Body of pancreas (tissue), 4 donors: ENCODE data around the gene PDE1A. TPM values are rescaled to one million over a fixed set of nuclear protein-coding genes. Genes with fewer than 3 reads are reported as not detected.
"Not testable (repeated sequence)": the region's sequence is repeated elsewhere in the genome, so short reads cannot be mapped to it uniquely, and the experiment has no call there.

Experiments used
- ATAC-seq: fragments of 150-250 bp; one replicate; pipeline ENCODE4 v1.9.1; 2016
- DNase-seq, 4 donors: peaks; one replicate each; pipeline ENCODE4 v3.0.0-alpha.2; 2019
- H3K27ac ChIP-seq, 4 donors: fragments of 200-600 bp; sonication (generic); 1 replicate in 3 of 4; 2 replicates in 1 of 4; pipeline versions ENCODE4 v1.5.1 to v1.6.1; 2016 to 2019; ENCODE audit warnings: mild to moderate bottlenecking in 1 of 4, mixed read lengths in 1 of 4, moderate library complexity in 1 of 4
- H3K27me3 ChIP-seq, 2 donors: fragments of 200-600 bp; sonication (generic); one replicate each; pipeline ENCODE4 v1.6.0; 2016; ENCODE audit warnings: mild to moderate bottlenecking in 1 of 2
- H3K36me3 ChIP-seq, 2 donors: fragments of 200-600 bp; sonication (generic); replicated peaks in 1 of 2; 2 replicates each; pipeline ENCODE4 v1.5.1; 2016; ENCODE audit warnings: low read depth in 2 of 2; ENCODE audit not compliant: insufficient read depth in 1 of 2
- H3K4me1 ChIP-seq: fragments of 200-600 bp; sonication (generic); one replicate; pipeline ENCODE4 v1.6.0; 2016
- H3K4me3 ChIP-seq, 2 donors: fragments of 200-600 bp; sonication (generic); 1 replicate in 1 of 2; 2 replicates in 1 of 2; pipeline ENCODE4 v1.5.1; 2016 to 2019
- H3K9me3 ChIP-seq, 3 donors: fragments of 200-600 bp; sonication (generic); 1 replicate in 2 of 3; 2 replicates in 1 of 3; pipeline ENCODE4 v1.5.1; 2016
- POLR2A ChIP-seq, 3 donors: fragments of 450-650 bp; IDR thresholded peaks; one replicate each; pipeline ENCODE4 v1.6.1; 2016; ENCODE audit warnings: antibody characterized with exemption in 3 of 3, mild to moderate bottlenecking in 2 of 3
- WGBS, 2 donors: methylation state at CpG; one replicate each; pipeline ENCODE4 v1.1.5; 2017; 5-methylcytosine and 5-hydroxymethylcytosine counted together
- intact Hi-C: fragments of 100-400 bp; cut with DNase I; formaldehyde crosslinking; loops from one replicate; pipeline ENCODE4 v1.15.1; 2023
- total RNA-seq, 2 donors: library from RNA; depleted of rRNA; stranded (reverse); fragments of >200 nt; gene quantifications; one replicate each; pipeline ENCODE4 v1.1.0, GENCODE V29; 2016
- TF ChIP-seq, protein P1 (sequence below), 7 experiments: fragments of 450-650 bp in 4 of 7; fragments of 200-600 bp in 3 of 7; sonication (generic) in 3 of 7; IDR thresholded peaks; one replicate each; pipeline ENCODE4 v1.5.1; 2016 to 2019; ENCODE audit warnings: antibody characterized with exemption in 7 of 7

The PDE1A gene
- total RNA-seq, 2 donors from 2014 or later, result 4.0 to 4.2 TPM

DNA sequence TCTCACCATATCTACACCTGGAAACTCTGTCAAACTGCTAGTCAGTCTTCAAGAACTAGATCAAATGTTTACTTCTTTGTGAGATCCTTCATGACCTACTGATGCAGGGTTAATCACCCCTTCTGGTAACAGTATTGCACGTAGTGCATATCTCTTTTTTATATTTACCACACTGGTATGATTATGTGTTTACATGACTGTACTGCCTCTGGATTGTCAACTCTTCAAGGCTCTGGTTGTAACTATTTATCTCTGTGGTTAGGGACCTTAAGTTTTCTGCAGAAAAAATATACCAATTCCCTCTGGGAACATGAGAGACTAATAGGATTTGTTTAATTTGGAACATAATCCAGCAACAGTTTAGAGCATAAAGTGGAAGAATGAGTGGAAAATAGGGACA is 135.5 kb downstream of the PDE1A start:
- intact Hi-C loops, result no loop called here
- no peak for DNase-seq
- H3K36me3 ChIP-seq, result no peaks in the 10 kb centered on the region
- H3K27me3 ChIP-seq, result no peaks in the 10 kb centered on the region
- WGBS, 2 donors, result 21 to 45% methylated on average over 1 of the region's 1 CpG
- no peak for TF ChIP-seq POLR2A (IDR thresholded peaks at IDR 0.05)
- TF ChIP-seq, protein P1, sequence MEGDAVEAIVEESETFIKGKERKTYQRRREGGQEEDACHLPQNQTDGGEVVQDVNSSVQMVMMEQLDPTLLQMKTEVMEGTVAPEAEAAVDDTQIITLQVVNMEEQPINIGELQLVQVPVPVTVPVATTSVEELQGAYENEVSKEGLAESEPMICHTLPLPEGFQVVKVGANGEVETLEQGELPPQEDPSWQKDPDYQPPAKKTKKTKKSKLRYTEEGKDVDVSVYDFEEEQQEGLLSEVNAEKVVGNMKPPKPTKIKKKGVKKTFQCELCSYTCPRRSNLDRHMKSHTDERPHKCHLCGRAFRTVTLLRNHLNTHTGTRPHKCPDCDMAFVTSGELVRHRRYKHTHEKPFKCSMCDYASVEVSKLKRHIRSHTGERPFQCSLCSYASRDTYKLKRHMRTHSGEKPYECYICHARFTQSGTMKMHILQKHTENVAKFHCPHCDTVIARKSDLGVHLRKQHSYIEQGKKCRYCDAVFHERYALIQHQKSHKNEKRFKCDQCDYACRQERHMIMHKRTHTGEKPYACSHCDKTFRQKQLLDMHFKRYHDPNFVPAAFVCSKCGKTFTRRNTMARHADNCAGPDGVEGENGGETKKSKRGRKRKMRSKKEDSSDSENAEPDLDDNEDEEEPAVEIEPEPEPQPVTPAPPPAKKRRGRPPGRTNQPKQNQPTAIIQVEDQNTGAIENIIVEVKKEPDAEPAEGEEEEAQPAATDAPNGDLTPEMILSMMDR (IDR thresholded peaks at IDR 0.05), result no peak
- H3K9me3 ChIP-seq, result no peaks in the 10 kb centered on the region
- no peak overlapping the region for H3K27ac ChIP-seq
- no peak overlapping the region for H3K4me3 ChIP-seq
- no peaks in the 10 kb centered on the region for H3K4me1 ChIP-seq
- no peak for ATAC-seq

DNA sequence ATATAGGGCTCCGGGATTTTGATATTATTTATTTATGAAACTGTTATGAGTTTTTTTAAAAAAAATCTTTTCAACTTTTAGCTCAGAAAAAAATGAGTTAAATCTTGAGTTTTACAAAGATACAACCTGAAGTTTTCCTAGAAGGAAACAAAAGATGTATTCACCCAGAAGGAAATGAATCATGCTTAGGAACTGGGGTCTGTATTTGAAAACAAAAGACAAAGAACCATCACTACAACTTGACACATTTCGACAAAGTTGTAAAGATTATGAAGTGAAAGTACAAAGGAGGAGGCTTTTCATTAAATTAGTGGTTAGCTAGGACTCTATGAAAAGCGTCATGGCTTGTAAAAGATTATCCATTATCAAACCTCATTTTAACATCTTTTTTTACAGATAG is 143.3 kb downstream of the PDE1A start:
- no peaks in the 10 kb centered on the region for H3K36me3 ChIP-seq
- no peak for DNase-seq
- H3K4me1 ChIP-seq, result no peaks in the 10 kb centered on the region
- TF ChIP-seq, protein P1 (IDR thresholded peaks at IDR 0.05), result no peak
- no peak for TF ChIP-seq POLR2A (IDR thresholded peaks at IDR 0.05)
- H3K4me3 ChIP-seq, result no peak overlapping the region
- H3K27me3 ChIP-seq, result no peaks in the 10 kb centered on the region
- WGBS, 2 donors, result 75 to 81% methylated on average over 3 of the region's 3 CpGs
- no peak for ATAC-seq
- no peak overlapping the region for H3K27ac ChIP-seq
- intact Hi-C loops, result no loop called here
- no peaks in the 10 kb centered on the region for H3K9me3 ChIP-seq

DNA sequence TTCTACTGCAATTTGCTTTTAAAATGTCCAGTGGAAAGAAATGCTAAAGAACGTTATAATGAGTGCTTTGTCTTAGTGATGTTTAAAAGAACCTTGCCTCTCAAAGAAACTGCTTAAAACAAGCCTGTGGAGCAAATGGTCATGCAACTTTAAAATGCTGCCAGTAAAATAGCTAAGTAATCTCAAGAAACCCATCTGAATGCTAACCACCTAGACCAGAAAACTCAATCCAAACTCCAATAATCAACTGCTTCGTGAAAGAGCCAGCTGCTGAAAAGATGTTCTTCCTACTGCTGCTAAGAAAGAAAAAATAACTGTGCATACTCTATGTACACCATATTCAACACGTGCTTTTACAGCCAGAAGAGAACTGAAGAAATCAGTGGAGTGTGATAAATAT is 145.6 kb downstream of the PDE1A start:
- 39 to 58% methylated on average over 3 of the region's 3 CpGs for WGBS, 2 donors
- H3K36me3 ChIP-seq, result no peaks in the 10 kb centered on the region
- H3K4me1 ChIP-seq, result no peaks in the 10 kb centered on the region
- ATAC-seq, result no peak
- H3K9me3 ChIP-seq, result peaks cover 0 to 5% (median 0%) of the 10 kb centered on the region in 3 donors
- no peak for DNase-seq
- H3K4me3 ChIP-seq, result no peak overlapping the region
- no peak overlapping the region for H3K27ac ChIP-seq
- intact Hi-C loops, result no loop called here
- H3K27me3 ChIP-seq, result no peaks in the 10 kb centered on the region
- no peak for TF ChIP-seq POLR2A (IDR thresholded peaks at IDR 0.05)
- TF ChIP-seq, protein P1 (IDR thresholded peaks at IDR 0.05), result no peak

DNA sequence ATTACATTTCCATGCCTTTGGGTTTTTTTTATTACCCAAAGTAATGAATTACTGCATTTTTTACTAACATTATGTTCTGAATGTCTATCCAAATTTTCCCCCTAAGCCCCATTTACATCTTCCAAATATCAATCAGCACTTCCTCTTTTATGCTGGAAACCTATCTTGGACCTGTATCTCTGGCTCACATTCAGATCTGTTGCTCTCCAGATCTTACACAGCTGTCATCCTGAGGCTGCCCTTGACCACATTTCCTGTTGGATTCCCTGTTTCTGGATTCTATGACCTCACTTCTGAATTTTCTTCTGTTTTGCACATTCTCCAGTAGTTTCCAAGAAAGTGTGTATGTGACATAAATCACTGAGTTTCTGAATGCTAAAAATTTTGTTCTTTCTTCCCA is 146.7 kb downstream of the PDE1A start:
- Histone ChIP-seq H3K4me1 (no peaks in the 10 kb centered on the region), H3K36me3 (no peaks in the 10 kb centered on the region), H3K9me3 (peaks cover 0 to 8% (median 0%) of the 10 kb centered on the region in 3 donors), H3K4me3 (no peak overlapping the region), H3K27me3 (no peaks in the 10 kb centered on the region), H3K27ac (no peak overlapping the region)
- no peak for DNase-seq
- intact Hi-C loops, result no loop called here
- TF ChIP-seq POLR2A (IDR thresholded peaks at IDR 0.05), result no peak
- TF ChIP-seq, protein P1 (IDR thresholded peaks at IDR 0.05), result no peak
- no peak for ATAC-seq

DNA sequence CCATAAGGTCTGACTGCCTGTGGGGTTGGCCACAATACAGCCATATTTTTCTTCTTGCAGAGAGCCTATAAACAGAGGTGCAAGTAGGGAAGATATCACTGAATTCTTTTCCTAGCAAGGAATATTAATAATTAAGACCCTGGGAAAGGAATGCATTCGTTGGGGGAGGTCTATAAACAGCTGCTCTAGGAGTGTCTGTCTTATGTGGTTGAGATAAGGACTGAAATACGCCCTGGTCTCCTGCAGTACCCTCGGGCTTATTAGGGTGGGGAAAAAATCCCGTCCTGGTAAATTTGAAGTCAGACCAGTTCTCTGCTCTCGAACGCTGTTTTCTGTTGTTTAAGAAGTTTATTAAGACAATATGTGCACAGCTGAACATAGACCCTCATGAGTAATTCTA is 150.2 kb downstream of the PDE1A start:
- WGBS, 2 donors, result 72 to 74% methylated on average over 6 of the region's 6 CpGs
- ATAC-seq, H3K27ac ChIP-seq, H3K36me3 ChIP-seq, H3K4me3 ChIP-seq, H3K4me1 ChIP-seq, H3K9me3 ChIP-seq, DNase-seq, H3K27me3 ChIP-seq, intact Hi-C loops: not testable (repeated sequence)
